HG03060 (cell line): ENCODE measurements around the gene XKR7.

Experiments used
- ATAC-seq: cut with Tn5 transposase; IDR thresholded peaks from one replicate; pipeline ENCODE4 v1.9.1; 2021; ENCODE audit warnings: low read depth, moderate number of reproducible peaks; ENCODE audit not compliant: unreplicated experiment

The XKR7 gene

GRCh38 chr20:32035426-32035779 is 67.5 kb downstream of the XKR7 start:
- no peak for ATAC-seq

GRCh38 chr20:32036252-32036651 is 68.3 kb downstream of the XKR7 start:
- no peak for ATAC-seq

- ATAC-seq: no peak
Observed at GRCh38 chr20:32036716-32037485, 69.0 kb downstream of the XKR7 start.

GRCh38 chr20:32037929-32038328 is 70.0 kb downstream of the XKR7 start:
- ATAC-seq: no peak

- ATAC-seq: no peak
Observed at GRCh38 chr20:32040142-32040953, 72.4 kb downstream of the XKR7 start.

- no peak for ATAC-seq
Observed at GRCh38 chr20:32045999-32046398, 78.0 kb downstream of the XKR7 start.

- no peak for ATAC-seq
Observed at GRCh38 chr20:32050324-32050841, 82.4 kb downstream of the XKR7 start.

GRCh38 chr20:32050851-32051556 is 83.1 kb downstream of the XKR7 start:
- no peak for ATAC-seq

GRCh38 chr20:32051720-32052089 is 83.8 kb downstream of the XKR7 start:
- ATAC-seq: no peak

GRCh38 chr20:32052090-32052777 is 84.3 kb downstream of the XKR7 start, which contains the start of gene HCK:
TSS of gene HCK (plus strand) at chr20:32052242.
- ATAC-seq: no peak

- ATAC-seq: no peak
Observed at GRCh38 chr20:32052778-32053362, 84.9 kb downstream of the XKR7 start.
